ENCODE measurements around the gene ARHGAP10.

DNA sequence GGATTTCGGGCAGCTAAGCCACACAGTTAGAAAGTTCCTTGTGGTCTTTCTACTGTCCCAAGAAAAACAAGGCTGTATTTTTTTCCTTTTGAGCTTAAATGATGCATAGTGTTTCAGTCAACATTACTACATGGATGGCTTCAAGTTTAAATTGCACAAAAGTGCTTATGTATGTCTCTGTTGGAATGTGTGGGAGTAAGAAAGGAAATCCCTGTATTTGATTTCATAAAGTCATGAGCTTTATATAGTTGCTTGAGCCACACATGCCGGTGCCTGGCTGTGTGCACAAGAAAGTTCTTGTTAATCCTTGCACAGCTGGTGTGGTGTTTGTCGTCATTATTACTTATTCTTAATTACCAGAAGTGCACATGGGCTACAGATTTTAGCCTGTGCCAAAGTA, 262.2 kb downstream of the ARHGAP10 start:
- TF ChIP-seq CTCF (IDR thresholded peaks at IDR 0.05) (no peak), EZH2 (IDR thresholded peaks at IDR 0.05; ENCODE audit: borderline replicate concordance, insufficient read depth, low read depth, low read length, poor library complexity, severe bottlenecking) (no peak)

All from B cell (primary cell).